GM12878 (cell line): ENCODE data around the gene DGCR8.

Experiments
- ATF2 ChIP-seq: IDR thresholded peaks from 2 replicates; pipeline ENCODE4 v1.6.1; 2012; ENCODE audit warnings: low read length, inconsistent platforms
- HDAC6 ChIP-seq: fragments of 200-600 bp; sonication (generic); IDR thresholded peaks from one replicate; pipeline ENCODE4 v1.8.0; 2017; ENCODE audit warnings: antibody characterized with exemption; ENCODE audit not compliant: unreplicated experiment
- NFYB ChIP-seq: IDR thresholded peaks from 2 replicates; pipeline ENCODE4 v1.6.1; 2011; ENCODE audit warnings: low read depth, mild to moderate bottlenecking, low read length, improper control_type of control experiment, moderate library complexity; ENCODE audit not compliant: insufficient read depth
- RAD21 ChIP-seq: IDR thresholded peaks from 2 replicates; pipeline ENCODE4 v1.6.1; 2011; ENCODE audit warnings: mild to moderate bottlenecking, low read depth, low read length, moderate library complexity; ENCODE audit not compliant: insufficient read depth
- REST ChIP-seq: IDR thresholded peaks from 2 replicates; pipeline ENCODE4 v1.6.1; 2012; ENCODE audit warnings: mild to moderate bottlenecking, low read depth, low read length

GRCh38 chr22:20065896-20066616, 14.0 kb upstream of the DGCR8 start:
- no peak for TF ChIP-seq REST
- TF ChIP-seq NFYB: no peak
- no peak for TF ChIP-seq RAD21
- no peak for TF ChIP-seq HDAC6
- no peak for TF ChIP-seq ATF2
